ENCODE data around the gene ATG16L2. TPM values are rescaled to one million over a fixed set of nuclear protein-coding genes. Genes with fewer than 3 reads are reported as not detected.

Gene ATG16L2
- total RNA-seq, 4 donors from 2014 or later = 21.7 to 46.5 (median 26.4) TPM

DNA sequence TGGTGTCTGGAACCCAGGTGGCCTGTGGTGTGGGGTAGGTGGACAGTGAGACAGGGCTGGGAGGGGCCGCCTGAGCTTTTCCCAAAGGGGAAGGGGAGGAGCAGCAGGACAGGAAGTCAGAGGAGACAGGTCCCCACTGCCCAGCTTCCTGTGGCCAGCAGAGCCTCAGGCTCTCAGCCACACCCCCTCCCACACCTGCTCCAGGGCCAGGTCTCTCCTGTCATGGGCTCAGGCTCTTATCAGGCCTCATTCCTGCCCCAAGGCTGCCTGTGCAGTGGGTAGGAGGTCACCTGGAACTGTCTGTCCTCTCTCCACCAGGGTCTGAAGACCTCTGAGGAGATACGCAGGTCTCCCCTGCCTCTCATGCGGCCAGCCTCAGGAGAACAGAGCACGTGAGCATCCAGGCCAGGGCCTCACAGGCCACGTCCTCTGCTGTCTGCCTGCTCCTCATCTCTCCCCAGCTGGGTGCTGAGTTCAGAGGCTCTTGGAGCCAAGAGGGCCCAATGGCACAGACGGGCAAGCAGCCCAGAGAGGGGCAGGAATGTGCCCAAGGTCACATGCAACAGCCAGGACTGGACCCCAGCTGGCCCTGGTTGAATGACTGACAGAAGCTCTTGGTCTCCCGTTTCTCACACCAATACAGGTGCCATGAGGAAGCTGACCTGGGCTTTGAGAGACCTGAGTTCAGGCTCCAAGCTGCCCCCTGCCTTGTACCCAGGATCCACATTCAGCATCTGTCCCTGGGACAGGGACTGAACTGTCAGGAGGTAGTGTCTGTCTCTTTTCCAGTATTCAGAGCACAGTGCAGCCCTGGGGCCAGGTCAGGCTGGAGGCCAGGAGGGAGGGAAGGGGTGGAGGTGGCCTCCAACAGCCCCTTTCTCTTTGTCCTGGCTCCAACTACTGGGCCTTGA, 37.1 kb upstream of the ATG16L2 start:
- WGBS, 2 donors = 87 to 100% methylated on average over 1 to 4 of the region's 7 CpGs
- Histone ChIP-seq H3K4me1 (peaks cover 32 to 85% (median 39%) of the 10 kb centered on the region in 3 donors), H3K36me3 (peaks cover 0 to 18% (median 0%) of the 10 kb centered on the region in 3 donors), H3K27me3 (no peaks in the 10 kb centered on the region), H3K4me3 (no peak overlapping the region), H3K9me3 (no peaks in the 10 kb centered on the region), H3K27ac (no peak overlapping the region)
- no peak for DNase-seq
- intact Hi-C loops (cut with DNase I) = no loop called here
- TF ChIP-seq, protein P1, sequence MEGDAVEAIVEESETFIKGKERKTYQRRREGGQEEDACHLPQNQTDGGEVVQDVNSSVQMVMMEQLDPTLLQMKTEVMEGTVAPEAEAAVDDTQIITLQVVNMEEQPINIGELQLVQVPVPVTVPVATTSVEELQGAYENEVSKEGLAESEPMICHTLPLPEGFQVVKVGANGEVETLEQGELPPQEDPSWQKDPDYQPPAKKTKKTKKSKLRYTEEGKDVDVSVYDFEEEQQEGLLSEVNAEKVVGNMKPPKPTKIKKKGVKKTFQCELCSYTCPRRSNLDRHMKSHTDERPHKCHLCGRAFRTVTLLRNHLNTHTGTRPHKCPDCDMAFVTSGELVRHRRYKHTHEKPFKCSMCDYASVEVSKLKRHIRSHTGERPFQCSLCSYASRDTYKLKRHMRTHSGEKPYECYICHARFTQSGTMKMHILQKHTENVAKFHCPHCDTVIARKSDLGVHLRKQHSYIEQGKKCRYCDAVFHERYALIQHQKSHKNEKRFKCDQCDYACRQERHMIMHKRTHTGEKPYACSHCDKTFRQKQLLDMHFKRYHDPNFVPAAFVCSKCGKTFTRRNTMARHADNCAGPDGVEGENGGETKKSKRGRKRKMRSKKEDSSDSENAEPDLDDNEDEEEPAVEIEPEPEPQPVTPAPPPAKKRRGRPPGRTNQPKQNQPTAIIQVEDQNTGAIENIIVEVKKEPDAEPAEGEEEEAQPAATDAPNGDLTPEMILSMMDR (IDR thresholded peaks at IDR 0.05) = no peak
- no peak for TF ChIP-seq POLR2A (IDR thresholded peaks at IDR 0.05)

DNA sequence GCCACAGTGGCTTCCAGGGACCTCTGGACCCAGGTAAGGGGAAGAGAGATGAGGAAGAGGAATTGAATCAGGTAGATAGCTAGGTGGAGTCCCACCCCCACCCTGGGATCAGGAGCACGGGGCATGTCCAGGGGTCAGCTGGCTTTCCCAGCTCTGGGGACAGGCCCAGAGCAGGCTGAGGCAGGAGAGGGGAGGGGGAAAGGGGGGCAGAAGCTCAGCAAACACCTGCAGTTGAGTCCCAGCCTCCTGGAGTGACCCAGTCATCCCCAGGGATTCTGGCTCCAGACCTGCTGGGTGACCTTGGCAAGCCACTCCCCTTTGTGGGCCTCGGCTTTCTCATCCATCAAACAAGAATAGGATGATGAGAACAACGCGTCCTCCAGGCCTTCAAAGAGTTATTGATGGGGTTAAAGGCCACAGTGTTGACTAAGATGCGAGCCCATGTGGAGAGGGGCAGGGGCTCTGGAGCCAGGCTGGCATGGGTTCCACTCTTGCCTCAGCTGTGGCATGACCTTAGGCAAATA, 36.4 kb upstream of the ATG16L2 start:
- H3K27me3 ChIP-seq = no peaks in the 10 kb centered on the region
- WGBS, 2 donors = 69 to 88% methylated on average over 4 to 5 of the region's 5 CpGs
- peaks cover 0 to 13% (median 0%) of the 10 kb centered on the region in 3 donors for H3K36me3 ChIP-seq
- intact Hi-C loops (cut with DNase I) = no loop called here
- no peak for TF ChIP-seq POLR2A (IDR thresholded peaks at IDR 0.05)
- TF ChIP-seq, protein P1 (IDR thresholded peaks at IDR 0.05) = no peak
- H3K4me3 ChIP-seq = no peak overlapping the region
- peaks cover 35 to 90% (median 43%) of the 10 kb centered on the region in 3 donors for H3K4me1 ChIP-seq
- no peak overlapping the region for H3K27ac ChIP-seq
- DNase-seq = no peak
- H3K9me3 ChIP-seq = no peaks in the 10 kb centered on the region

DNA sequence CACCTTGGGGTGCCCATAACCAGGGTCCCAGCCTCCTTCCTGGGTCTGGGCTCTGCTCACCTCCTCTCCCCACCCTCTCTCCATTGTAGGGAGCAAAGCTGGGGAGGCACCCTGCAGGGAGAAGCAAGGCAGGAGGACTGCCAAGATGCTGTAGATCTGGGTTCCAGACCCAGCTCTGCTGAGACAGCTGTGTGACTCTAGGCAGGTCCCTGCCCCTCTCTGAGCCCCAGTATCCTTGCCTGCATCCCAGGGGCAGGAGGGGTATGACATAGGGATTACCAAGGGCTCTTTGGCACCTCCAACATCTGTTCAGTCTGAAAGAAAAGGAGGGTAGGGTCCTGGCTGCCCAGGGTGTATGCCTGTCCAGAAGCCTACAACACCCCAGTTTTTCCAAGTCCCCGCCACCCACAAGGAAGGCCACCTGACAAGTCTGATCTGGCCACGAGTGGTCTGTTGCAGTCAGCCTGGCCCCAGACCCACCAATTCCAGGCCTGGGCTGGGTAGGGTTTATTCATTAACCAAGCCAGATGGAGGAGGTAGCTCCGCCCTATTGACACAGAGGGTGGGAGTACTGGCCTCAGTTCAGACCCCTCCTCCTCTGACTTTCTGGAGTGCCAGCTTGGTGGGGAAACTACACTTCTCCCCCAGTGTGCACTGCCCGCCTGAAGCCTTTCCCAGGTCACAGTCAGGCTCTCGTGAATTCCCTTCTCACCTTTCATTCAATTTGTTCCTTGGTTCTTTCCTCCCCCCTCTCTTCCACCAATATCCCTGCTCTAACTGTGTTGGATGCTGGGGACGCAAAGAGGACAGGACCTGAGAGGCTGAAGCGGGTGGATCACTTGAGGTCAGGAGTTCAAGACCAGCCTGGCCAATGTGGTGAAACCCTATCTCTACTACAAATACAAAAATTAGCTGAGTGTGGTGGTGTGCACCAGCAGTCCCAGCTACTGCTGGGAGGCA, 35.4 kb upstream of the ATG16L2 start:
- H3K4me1 ChIP-seq = peaks cover 26 to 81% (median 39%) of the 10 kb centered on the region in 3 donors
- TF ChIP-seq, protein P1 (IDR thresholded peaks at IDR 0.05) = no peak
- no peak for TF ChIP-seq POLR2A (IDR thresholded peaks at IDR 0.05)
- no peak overlapping the region for H3K4me3 ChIP-seq
- no peak overlapping the region for H3K27ac ChIP-seq
- 95 to 98% methylated on average over 3 to 7 of the region's 7 CpGs for WGBS, 2 donors
- H3K27me3 ChIP-seq = no peaks in the 10 kb centered on the region
- DNase-seq = no peak
- H3K36me3 ChIP-seq = peaks cover 0 to 13% (median 0%) of the 10 kb centered on the region in 3 donors
- intact Hi-C loops (cut with DNase I) = no loop called here
- H3K9me3 ChIP-seq = no peaks in the 10 kb centered on the region

DNA sequence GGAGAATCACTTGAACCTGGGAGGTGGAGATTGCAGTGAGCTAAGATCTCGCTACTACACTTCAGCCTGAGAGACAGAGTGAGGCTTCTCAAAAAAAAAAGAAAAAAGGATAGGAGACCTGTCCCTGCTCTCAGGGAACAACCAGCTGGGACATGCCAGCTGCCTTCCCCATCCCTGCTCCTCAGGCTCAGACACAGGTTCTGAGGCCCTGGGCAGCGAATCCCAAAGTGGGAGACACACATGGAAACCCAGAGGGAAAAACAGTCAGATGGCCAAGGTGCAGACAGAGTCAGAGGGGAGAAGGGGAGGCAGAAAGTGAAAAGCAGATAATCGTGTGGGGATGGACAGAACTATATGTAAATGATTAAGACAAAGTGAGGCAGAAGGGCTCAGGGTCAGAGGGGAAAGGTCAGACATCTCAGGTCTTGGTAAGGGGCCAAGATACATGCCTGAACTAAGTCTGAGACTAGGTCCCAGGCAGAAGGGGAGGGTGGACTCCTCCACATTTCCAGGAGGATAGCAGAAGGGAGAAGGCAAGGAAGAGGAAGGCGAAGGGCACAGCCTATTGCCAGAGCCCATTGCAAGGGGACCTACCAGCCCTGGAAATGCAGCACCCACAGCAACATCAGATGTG, 34.6 kb upstream of the ATG16L2 start:
- H3K4me1 ChIP-seq = peaks cover 26 to 73% (median 38%) of the 10 kb centered on the region in 3 donors
- H3K4me3 ChIP-seq = peak overlapping the region in 2 of 4 donors; percentile 86 to 88
- no peaks in the 10 kb centered on the region for H3K9me3 ChIP-seq
- H3K27ac ChIP-seq = no peak overlapping the region
- no peak for DNase-seq
- peaks cover 0 to 13% (median 0%) of the 10 kb centered on the region in 3 donors for H3K36me3 ChIP-seq
- H3K27me3 ChIP-seq = no peaks in the 10 kb centered on the region
- TF ChIP-seq, protein P1 (IDR thresholded peaks at IDR 0.05) = no peak
- TF ChIP-seq POLR2A (IDR thresholded peaks at IDR 0.05) = no peak
- intact Hi-C loops (cut with DNase I) = no loop called here
- 71 to 80% methylated on average over 4 of the region's 4 CpGs for WGBS, 2 donors

Measured in esophagus squamous epithelium (tissue), 5 donors.